Mucosa of stomach (tissue), 1 donor: ENCODE data around the gene CCDC141.
"Not testable (repeated sequence)": the region's sequence is repeated elsewhere in the genome, so short reads cannot be mapped to it uniquely, and the experiment has no call there.

Source experiments
- H3K27me3 ChIP-seq: one replicate; pipeline ENCODE4 v1.7.0; 2013; ENCODE audit warnings: mild to moderate bottlenecking, low read length; ENCODE audit not compliant: control insufficient read depth, insufficient read depth
- H3K36me3 ChIP-seq: one replicate; pipeline ENCODE4 v1.7.0; 2013; ENCODE audit warnings: low read length; ENCODE audit not compliant: control insufficient read depth, insufficient read depth
- H3K4me1 ChIP-seq: one replicate; pipeline ENCODE4 v1.7.0; 2013; ENCODE audit warnings: mild to moderate bottlenecking, low read length; ENCODE audit not compliant: control insufficient read depth, insufficient read depth
- H3K4me3 ChIP-seq: one replicate; pipeline ENCODE4 v1.7.0; 2013; ENCODE audit warnings: low read length
- H3K9ac ChIP-seq: one replicate; pipeline ENCODE4 v1.7.0; 2013; ENCODE audit warnings: mild to moderate bottlenecking, low read length, moderate library complexity
- H3K9me3 ChIP-seq: one replicate; pipeline ENCODE4 v1.7.0; 2013; ENCODE audit warnings: mild to moderate bottlenecking, low read length, moderate library complexity; ENCODE audit not compliant: control insufficient read depth
- donor health status: Pancreatic carcinoma.

The CCDC141 gene

DNA sequence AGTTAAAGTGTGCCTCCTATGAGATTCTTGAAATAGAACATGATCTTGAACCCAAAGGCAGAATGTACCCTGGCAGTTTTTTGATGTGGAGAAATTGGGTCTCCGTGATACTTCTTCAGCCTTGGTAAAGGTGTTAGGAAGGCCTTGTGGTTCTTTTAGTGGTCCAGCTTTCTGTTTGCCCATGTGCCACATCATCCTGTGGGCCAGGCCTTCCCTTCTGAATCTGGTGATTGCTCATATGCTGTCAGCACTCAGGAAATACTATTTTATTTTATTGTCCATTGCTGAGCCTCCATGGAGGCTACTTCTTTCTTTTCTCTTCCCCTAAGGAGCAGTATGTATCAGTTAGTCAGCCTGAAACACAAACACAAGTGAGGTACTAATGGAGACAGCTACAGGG is 52.9 kb downstream of the CCDC141 start:
- Histone ChIP-seq H3K27me3 (no peaks in the 10 kb centered on the region), H3K9ac (no peak overlapping the region), H3K4me1 (no peaks in the 10 kb centered on the region), H3K9me3 (no peaks in the 10 kb centered on the region), H3K4me3 (no peak overlapping the region), H3K36me3 (no peaks in the 10 kb centered on the region)

DNA sequence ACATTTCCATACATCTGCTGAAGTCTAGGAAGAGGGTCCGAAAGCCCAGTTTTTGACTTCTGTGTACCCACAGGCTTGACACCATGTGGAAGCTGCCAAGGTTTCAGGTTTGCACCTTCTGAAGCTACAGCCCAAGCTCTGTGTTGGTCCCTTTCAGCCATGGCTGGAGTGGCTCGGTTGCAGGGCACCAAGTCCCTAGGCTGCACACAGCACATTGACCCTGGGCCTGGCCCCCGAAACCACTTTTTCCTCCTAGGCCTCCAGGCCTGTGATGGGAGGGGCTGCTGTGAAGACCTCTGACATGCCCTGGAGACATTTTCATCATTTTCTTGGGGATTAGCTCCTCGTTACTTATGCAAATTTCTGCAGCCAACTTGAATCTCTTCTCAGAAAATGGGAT is 55.7 kb downstream of the CCDC141 start:
- Histone ChIP-seq H3K36me3 (no peaks in the 10 kb centered on the region), H3K9ac (no peak overlapping the region), H3K4me3 (no peak overlapping the region), H3K4me1 (no peaks in the 10 kb centered on the region), H3K9me3 (no peaks in the 10 kb centered on the region), H3K27me3 (no peaks in the 10 kb centered on the region)

DNA sequence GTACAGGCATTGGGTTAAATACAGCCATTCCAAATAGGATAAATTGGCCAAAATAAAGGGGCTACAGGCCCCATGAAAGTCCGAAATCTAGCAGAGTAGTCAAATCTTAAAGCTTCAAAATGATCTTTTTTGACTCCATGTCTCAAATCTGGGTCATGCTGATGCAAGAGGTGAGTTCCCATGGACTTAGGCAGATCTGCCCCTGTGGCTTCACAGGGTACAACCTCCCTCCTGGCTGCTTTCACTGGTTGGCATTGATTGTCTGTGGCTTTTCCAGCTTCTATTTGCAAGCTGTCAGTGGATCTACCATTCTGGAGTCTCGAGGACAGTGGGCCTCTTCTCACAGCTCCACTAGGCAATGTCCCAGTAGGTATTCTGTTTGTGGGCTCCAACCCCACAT is 56.1 kb downstream of the CCDC141 start:
- Histone ChIP-seq H3K4me3 (no peak overlapping the region), H3K9me3 (no peaks in the 10 kb centered on the region), H3K4me1 (no peaks in the 10 kb centered on the region), H3K36me3 (no peaks in the 10 kb centered on the region), H3K9ac (no peak overlapping the region), H3K27me3 (no peaks in the 10 kb centered on the region)

- H3K9ac ChIP-seq, H3K4me3 ChIP-seq, H3K36me3 ChIP-seq, H3K9me3 ChIP-seq, H3K4me1 ChIP-seq, H3K27me3 ChIP-seq: not testable (repeated sequence)
Measured at GRCh38 chr2:178992719-178993118, 57.2 kb downstream of the CCDC141 start.

- Histone ChIP-seq H3K4me3 (no peak overlapping the region), H3K4me1 (no peaks in the 10 kb centered on the region), H3K36me3 (no peaks in the 10 kb centered on the region), H3K9ac (no peak overlapping the region), H3K27me3 (no peaks in the 10 kb centered on the region), H3K9me3 (no peaks in the 10 kb centered on the region)
Measured at GRCh38 chr2:178990533-178991241, 59.2 kb downstream of the CCDC141 start.

- H3K36me3 ChIP-seq, H3K4me3 ChIP-seq, H3K9me3 ChIP-seq, H3K9ac ChIP-seq, H3K27me3 ChIP-seq, H3K4me1 ChIP-seq: not testable (repeated sequence)
Measured at GRCh38 chr2:178989424-178989823, 60.5 kb downstream of the CCDC141 start.

DNA sequence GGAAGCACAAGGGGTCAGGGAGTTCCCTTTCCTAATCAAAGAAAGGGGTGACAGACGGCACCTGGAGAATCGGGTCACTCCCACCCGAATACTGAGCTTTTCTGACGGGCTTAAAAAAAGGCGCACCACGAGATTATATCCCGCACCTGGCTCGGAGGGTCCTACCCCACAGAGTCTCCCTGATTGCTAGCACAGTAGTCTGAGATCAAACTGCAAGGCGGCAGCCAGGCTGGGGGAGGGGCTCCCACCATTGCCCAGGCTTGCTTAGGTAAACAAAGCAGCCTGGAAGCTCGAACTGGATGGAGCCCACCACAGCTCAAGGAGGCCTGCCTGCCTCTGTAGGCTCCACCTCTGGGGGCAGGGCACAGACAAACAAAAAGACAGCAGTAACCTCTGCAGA is 67.3 kb downstream of the CCDC141 start:
- not testable (repeated sequence) for H3K4me3 ChIP-seq, H3K9me3 ChIP-seq, H3K9ac ChIP-seq, H3K4me1 ChIP-seq, H3K36me3 ChIP-seq, H3K27me3 ChIP-seq

- H3K27me3 ChIP-seq = no peaks in the 10 kb centered on the region
- no peaks in the 10 kb centered on the region for H3K4me1 ChIP-seq
- H3K36me3 ChIP-seq = no peaks in the 10 kb centered on the region
- H3K9ac ChIP-seq = no peak overlapping the region
- H3K9me3 ChIP-seq = no peaks in the 10 kb centered on the region
- H3K4me3 ChIP-seq = no peak overlapping the region
Measured at GRCh38 chr2:178980815-178981214, 69.1 kb downstream of the CCDC141 start.

DNA sequence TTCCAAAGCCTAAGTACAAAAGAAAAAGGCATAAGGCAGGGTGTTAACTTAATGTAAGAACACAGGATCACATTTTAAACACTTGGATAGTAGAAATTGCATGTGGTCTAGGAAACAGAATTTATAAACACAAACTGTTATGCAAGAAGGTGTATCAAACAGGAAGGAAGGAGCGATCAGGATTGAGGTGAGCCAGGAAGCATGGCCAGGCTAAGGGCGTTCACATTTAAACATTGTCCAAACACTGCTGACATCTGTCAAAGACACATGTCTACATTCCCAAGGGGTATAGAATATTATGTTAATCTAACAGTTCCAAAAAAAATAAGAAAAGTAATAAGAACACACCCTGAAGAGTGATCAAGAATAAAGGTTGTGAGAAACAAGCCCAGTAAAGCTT is 71.3 kb downstream of the CCDC141 start:
- Histone ChIP-seq H3K4me1 (no peaks in the 10 kb centered on the region), H3K36me3 (no peaks in the 10 kb centered on the region), H3K27me3 (no peaks in the 10 kb centered on the region), H3K9me3 (no peaks in the 10 kb centered on the region), H3K9ac (no peak overlapping the region), H3K4me3 (no peak overlapping the region)

DNA sequence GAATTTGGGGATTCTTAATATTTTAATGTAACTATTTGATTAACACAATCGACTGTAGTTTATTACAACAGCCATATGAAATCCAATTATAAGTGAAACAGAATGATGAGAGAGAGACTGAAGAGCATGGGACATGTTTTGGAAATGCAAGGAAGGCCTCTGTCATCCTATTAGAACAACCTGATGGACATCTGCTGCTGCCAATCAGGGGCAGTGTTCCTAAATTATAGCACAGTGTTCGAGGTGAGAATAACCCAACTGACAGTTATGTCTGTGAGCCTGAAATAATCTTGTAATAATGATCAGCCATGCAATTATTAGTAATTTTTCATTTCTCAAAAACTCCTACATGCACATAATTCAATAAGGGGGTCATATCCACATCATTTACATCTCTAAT is 73.6 kb downstream of the CCDC141 start:
- Histone ChIP-seq H3K36me3 (no peaks in the 10 kb centered on the region), H3K9ac (no peak overlapping the region), H3K9me3 (no peaks in the 10 kb centered on the region), H3K4me1 (no peaks in the 10 kb centered on the region), H3K4me3 (no peak overlapping the region), H3K27me3 (no peaks in the 10 kb centered on the region)

GRCh38 chr2:178962805-178963433 is 87.0 kb downstream of the CCDC141 start:
- Histone ChIP-seq H3K4me3 (no peak overlapping the region), H3K9me3 (no peaks in the 10 kb centered on the region), H3K27me3 (no peaks in the 10 kb centered on the region), H3K9ac (no peak overlapping the region), H3K36me3 (no peaks in the 10 kb centered on the region), H3K4me1 (no peaks in the 10 kb centered on the region)

- Histone ChIP-seq H3K36me3 (no peaks in the 10 kb centered on the region), H3K9ac (no peak overlapping the region), H3K9me3 (no peaks in the 10 kb centered on the region), H3K4me3 (no peak overlapping the region), H3K27me3 (no peaks in the 10 kb centered on the region), H3K4me1 (no peaks in the 10 kb centered on the region)
Measured at GRCh38 chr2:178962152-178962551, 87.8 kb downstream of the CCDC141 start.

DNA sequence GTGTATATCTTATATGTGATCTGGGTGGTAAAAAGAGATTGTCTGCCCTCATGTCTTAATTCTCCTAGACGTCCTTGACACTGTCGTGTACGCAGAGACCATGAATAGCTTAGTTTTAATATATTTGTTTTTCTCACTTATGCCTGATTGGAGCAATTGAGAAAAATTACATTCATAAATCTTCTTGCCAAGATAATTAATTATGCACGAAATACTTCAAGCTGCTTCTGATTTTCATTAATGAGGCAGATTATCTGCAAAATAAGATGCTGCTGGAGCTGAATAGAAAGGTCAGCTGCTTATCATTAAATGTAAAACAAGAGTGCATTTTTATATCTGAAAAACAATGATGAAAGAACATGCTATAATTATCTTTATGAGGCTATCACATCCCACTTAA is 95.9 kb downstream of the CCDC141 start:
- Histone ChIP-seq H3K27me3 (no peaks in the 10 kb centered on the region), H3K9me3 (no peaks in the 10 kb centered on the region), H3K4me1 (no peaks in the 10 kb centered on the region), H3K4me3 (no peak overlapping the region), H3K36me3 (no peaks in the 10 kb centered on the region), H3K9ac (no peak overlapping the region)
